HFF-Myc (cell line): ENCODE results near the gene LMBR1L.
"Not testable (repeated sequence)": the region's sequence is repeated elsewhere in the genome, so short reads cannot be mapped to it uniquely, and the experiment has no call there.

ENCODE experiments used
- DNase-seq: peaks from one replicate; pipeline ENCODE4 v3.0.0-alpha.2; 2011; ENCODE audit warnings: low read depth; ENCODE audit errors: extremely low read depth
- H3K4me3 ChIP-seq: replicated peaks from 2 replicates; pipeline ENCODE4 v1.5.1; 2011; ENCODE audit warnings: low read depth, mild to moderate bottlenecking, control low read depth, low read length
- CTCF ChIP-seq: IDR thresholded peaks from 2 replicates; pipeline ENCODE4 v1.5.1; 2012; ENCODE audit warnings: mild to moderate bottlenecking, low read depth, low read length, control low read depth; ENCODE audit errors: missing control alignments

Gene LMBR1L

GRCh38 chr12:49064767-49065152, 45.9 kb downstream of the LMBR1L start:
- no peak for TF ChIP-seq CTCF
- H3K4me3 ChIP-seq = no peak overlapping the region
- no peak for DNase-seq

GRCh38 chr12:49061916-49062315, 48.7 kb downstream of the LMBR1L start:
- DNase-seq = not testable (repeated sequence)
- H3K4me3 ChIP-seq = peak overlapping the region; percentile 92; the same call in 1 of the 2 replicates

- no peak for TF ChIP-seq CTCF
- no peak for DNase-seq
- H3K4me3 ChIP-seq = peak overlapping the region; percentile 92
Measured at GRCh38 chr12:49061157-49061650, 49.4 kb downstream of the LMBR1L start.

- peak within 1 kb of the TSS; percentile 92 for H3K4me3 ChIP-seq
- peak; percentile 85 for DNase-seq
- TF ChIP-seq CTCF = peak; percentile 5
Measured at GRCh38 chr12:49060237-49061156, 50.1 kb downstream of the LMBR1L start, which contains the start of gene KMT2D. Gene KMT2D, minus strand, starts transcription at chr12:49060794. Its CDS starts 5,470 bp downstream, at chr12:49055324.

- DNase-seq = no peak
- TF ChIP-seq CTCF = no peak
- peak overlapping the region; percentile 92 for H3K4me3 ChIP-seq
Measured at GRCh38 chr12:49059299-49060171, 51.1 kb downstream of the LMBR1L start.

GRCh38 chr12:49059045-49059298, 51.7 kb downstream of the LMBR1L start:
- TF ChIP-seq CTCF = no peak
- peak overlapping the region; percentile 92 for H3K4me3 ChIP-seq
- no peak for DNase-seq
